Measurements from ENCODE around the gene PCSK5.

The PCSK5 gene

DNA sequence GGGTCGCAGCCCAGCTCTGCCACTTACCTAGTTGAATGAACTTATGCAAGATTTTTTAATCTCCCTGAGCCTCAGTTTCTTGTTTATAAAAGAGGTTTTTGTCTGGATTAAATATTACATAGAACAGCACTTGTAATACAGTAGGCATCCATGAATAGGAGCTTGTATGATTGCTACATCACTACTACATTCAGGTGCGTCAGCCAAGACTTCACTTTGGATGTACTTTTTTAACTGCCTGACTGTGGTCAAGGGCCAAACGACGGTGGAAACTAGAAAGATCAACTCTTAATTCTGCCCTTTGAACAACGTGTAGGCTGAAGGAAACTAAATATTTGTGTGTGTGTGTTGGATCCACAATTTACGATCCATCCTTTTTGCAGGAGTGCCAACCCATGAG, 330.9 kb downstream of the PCSK5 start:
- Histone ChIP-seq H3K36me3 (ENCODE audit: low read length) (no peaks in the 10 kb centered on the region), H3K9ac (ENCODE audit: low read length) (no peak overlapping the region), H3K27me3 (ENCODE audit: low read length) (no peaks in the 10 kb centered on the region), H3K9me2 (replicated peaks; ENCODE audit: insufficient read depth, low read length) (no peaks in the 10 kb centered on the region), H3K79me2 (ENCODE audit: insufficient read depth, low read length) (no peaks in the 10 kb centered on the region), H3F3A (ENCODE audit: insufficient read depth) (no peaks in the 10 kb centered on the region), H3K4me2 (ENCODE audit: low read depth, low read length, poor library complexity, severe bottlenecking) (no peak overlapping the region), H3K4me3 (ENCODE audit: insufficient read depth, low read length, poor library complexity, severe bottlenecking) (no peak overlapping the region), H3K9me3 (ENCODE audit: insufficient read depth, low read length) (no peaks in the 10 kb centered on the region), H4K20me1 (ENCODE audit: low read depth, low read length) (no peaks in the 10 kb centered on the region), H3K27ac (ENCODE audit: low read depth, low read length) (no peak overlapping the region), H2AFZ (ENCODE audit: low read depth, low read length, severe bottlenecking) (no peak overlapping the region)
- TF ChIP-seq EZH2phosphoT487 (conservative IDR thresholded peaks at IDR 0.05; ENCODE audit: low read length) (no peak), CTCF (IDR thresholded peaks at IDR 0.05; ENCODE audit: insufficient read depth, low read length, poor library complexity, severe bottlenecking) (no peak)

GRCh38 chr9:76223749-76224340, 333.4 kb downstream of the PCSK5 start:
- Histone ChIP-seq H3K9me2 (replicated peaks; ENCODE audit: insufficient read depth, low read length) (no peaks in the 10 kb centered on the region), H3K9me3 (ENCODE audit: insufficient read depth, low read length) (no peaks in the 10 kb centered on the region), H3K4me2 (ENCODE audit: low read depth, low read length, poor library complexity, severe bottlenecking) (no peak overlapping the region), H2AFZ (ENCODE audit: low read depth, low read length, severe bottlenecking) (no peak overlapping the region), H4K20me1 (ENCODE audit: low read depth, low read length) (no peaks in the 10 kb centered on the region), H3K27ac (ENCODE audit: low read depth, low read length) (no peak overlapping the region), H3K27me3 (ENCODE audit: low read length) (no peaks in the 10 kb centered on the region), H3K9ac (ENCODE audit: low read length) (no peak overlapping the region), H3K36me3 (ENCODE audit: low read length) (no peaks in the 10 kb centered on the region), H3K4me3 (ENCODE audit: insufficient read depth, low read length, poor library complexity, severe bottlenecking) (no peak overlapping the region), H3K79me2 (ENCODE audit: insufficient read depth, low read length) (no peaks in the 10 kb centered on the region), H3F3A (ENCODE audit: insufficient read depth) (no peaks in the 10 kb centered on the region)
- TF ChIP-seq CTCF (IDR thresholded peaks at IDR 0.05; ENCODE audit: insufficient read depth, low read length, poor library complexity, severe bottlenecking) (no peak), EZH2phosphoT487 (conservative IDR thresholded peaks at IDR 0.05; ENCODE audit: low read length) (no peak)

GRCh38 chr9:76227156-76227555, 336.7 kb downstream of the PCSK5 start:
- TF ChIP-seq CTCF (IDR thresholded peaks at IDR 0.05; ENCODE audit: insufficient read depth, low read length, poor library complexity, severe bottlenecking) (no peak), EZH2phosphoT487 (conservative IDR thresholded peaks at IDR 0.05; ENCODE audit: low read length) (no peak)
- Histone ChIP-seq H3K9me2 (replicated peaks; ENCODE audit: insufficient read depth, low read length) (no peaks in the 10 kb centered on the region), H3K4me2 (ENCODE audit: low read depth, low read length, poor library complexity, severe bottlenecking) (no peak overlapping the region), H3K4me3 (ENCODE audit: insufficient read depth, low read length, poor library complexity, severe bottlenecking) (no peak overlapping the region), H3F3A (ENCODE audit: insufficient read depth) (no peaks in the 10 kb centered on the region), H2AFZ (ENCODE audit: low read depth, low read length, severe bottlenecking) (no peak overlapping the region), H3K79me2 (ENCODE audit: insufficient read depth, low read length) (no peaks in the 10 kb centered on the region), H3K27me3 (ENCODE audit: low read length) (no peaks in the 10 kb centered on the region), H3K27ac (ENCODE audit: low read depth, low read length) (no peak overlapping the region), H3K9ac (ENCODE audit: low read length) (no peak overlapping the region), H4K20me1 (ENCODE audit: low read depth, low read length) (no peaks in the 10 kb centered on the region), H3K9me3 (ENCODE audit: insufficient read depth, low read length) (no peaks in the 10 kb centered on the region), H3K36me3 (ENCODE audit: low read length) (no peaks in the 10 kb centered on the region)
